GM19463 (cell line): ENCODE data around the gene CD34.
"Not testable (repeated sequence)": the region's sequence is repeated elsewhere in the genome, so short reads cannot be mapped to it uniquely, and the experiment has no call there.

ENCODE experiments used
- ATAC-seq: cut with Tn5 transposase; IDR thresholded peaks from one replicate; pipeline ENCODE4 v1.9.1; 2021; ENCODE audit warnings: mild to moderate bottlenecking, moderate library complexity; ENCODE audit not compliant: unreplicated experiment

Gene CD34

GRCh38 chr1:207933205-207933800, 22.4 kb upstream of the CD34 start:
- no peak for ATAC-seq

- ATAC-seq, result no peak
Observed at GRCh38 chr1:207926984-207927383, 16.1 kb upstream of the CD34 start.

- ATAC-seq, result not testable (repeated sequence)
Observed at GRCh38 chr1:207925969-207926368, 15.0 kb upstream of the CD34 start.

GRCh38 chr1:207925210-207925609, 14.3 kb upstream of the CD34 start:
- no peak for ATAC-seq

GRCh38 chr1:207923561-207923960, 12.6 kb upstream of the CD34 start:
- ATAC-seq, result no peak

GRCh38 chr1:207923121-207923520, 12.2 kb upstream of the CD34 start:
- ATAC-seq, result no peak

- no peak for ATAC-seq
Observed at GRCh38 chr1:207922554-207922953, 11.6 kb upstream of the CD34 start.

- no peak for ATAC-seq
Observed at GRCh38 chr1:207921321-207921720, 10.4 kb upstream of the CD34 start.

GRCh38 chr1:207920444-207921021, 9.6 kb upstream of the CD34 start:
- no peak for ATAC-seq

GRCh38 chr1:207919523-207920170, 8.7 kb upstream of the CD34 start:
- ATAC-seq, result no peak

GRCh38 chr1:207918581-207918980, 7.7 kb upstream of the CD34 start:
- no peak for ATAC-seq

- no peak for ATAC-seq
Observed at GRCh38 chr1:207918011-207918410, 7.1 kb upstream of the CD34 start.

GRCh38 chr1:207917080-207917479, 6.2 kb upstream of the CD34 start:
- ATAC-seq, result no peak

- ATAC-seq, result no peak
Observed at GRCh38 chr1:207913951-207914350, 3.0 kb upstream of the CD34 start.

- no peak for ATAC-seq
Observed at GRCh38 chr1:207911856-207912760, 1.2 kb upstream of the CD34 start.

- no peak for ATAC-seq
Observed at GRCh38 chr1:207909687-207910086, 1.2 kb downstream of the CD34 start.

GRCh38 chr1:207908107-207908734, 2.7 kb downstream of the CD34 start:
- no peak for ATAC-seq

- no peak for ATAC-seq
Observed at GRCh38 chr1:207904391-207904790, 6.5 kb downstream of the CD34 start.

- ATAC-seq, result no peak
Observed at GRCh38 chr1:207903767-207904166, 7.2 kb downstream of the CD34 start.

- ATAC-seq, result no peak
Observed at GRCh38 chr1:207903053-207903452, 7.9 kb downstream of the CD34 start.

GRCh38 chr1:207902566-207902965, 8.4 kb downstream of the CD34 start:
- ATAC-seq, result no peak
